GM10266 (cell line): ENCODE data around the gene ATP6V0B.

ENCODE experiments used
- DNase-seq: peaks from one replicate; pipeline ENCODE4 v3.0.0; 2012; ENCODE audit errors: extremely low spot score
- CTCF ChIP-seq: IDR thresholded peaks from 2 replicates; pipeline ENCODE4 v1.5.1; 2012; ENCODE audit warnings: mild to moderate bottlenecking, low read depth; ENCODE audit not compliant: control insufficient read depth, insufficient read depth; ENCODE audit errors: missing control alignments

The ATP6V0B gene

GRCh38 chr1:44000122-44000665 lies 25.4 kb downstream of the ATP6V0B start:
- no peak for DNase-seq
- no peak for TF ChIP-seq CTCF

- TF ChIP-seq CTCF, result no peak
- DNase-seq, result no peak
Measured at GRCh38 chr1:44002165-44002564, 27.4 kb downstream of the ATP6V0B start.

GRCh38 chr1:44002606-44003157 lies 27.9 kb downstream of the ATP6V0B start:
- no peak for DNase-seq
- TF ChIP-seq CTCF, result no peak

- TF ChIP-seq CTCF, result no peak
- no peak for DNase-seq
Measured at GRCh38 chr1:44008259-44008658, 33.5 kb downstream of the ATP6V0B start.

GRCh38 chr1:44010935-44011471 lies 36.2 kb downstream of the ATP6V0B start:
- TF ChIP-seq CTCF, result no peak

GRCh38 chr1:44012404-44012803 lies 37.6 kb downstream of the ATP6V0B start:
- DNase-seq, result no peak
- no peak for TF ChIP-seq CTCF

More at GRCh38 chr1:44010935-44011471, 36.2 kb downstream of the ATP6V0B start:
- DNase-seq, result no peak

- no peak for TF ChIP-seq CTCF
- no peak for DNase-seq
Measured at GRCh38 chr1:44012941-44013609, 38.3 kb downstream of the ATP6V0B start.
